Stimulated activated CD8-positive, alpha-beta memory T cell treated with anti-CD3 and anti-CD28 coated beads, Interleukin-4, amount 100 ng/mL, for 24 hours (primary cell): ENCODE data around the gene OR2T1.
"Not testable (repeated sequence)": the region's sequence is repeated elsewhere in the genome, so short reads cannot be mapped to it uniquely, and the experiment has no call there.

Experiments used
- DNase-seq: peaks from one replicate; pipeline ENCODE4 v3.0.0-alpha.2; 2020; ENCODE audit warnings: low read depth

The OR2T1 gene

GRCh38 chr1:248402748-248403147, at the start of gene OR2T1:
Gene OR2T1, plus strand, starts transcription at chr1:248403048. Its CDS starts 3,100 bp downstream, at chr1:248406148.
- DNase-seq: no peak

GRCh38 chr1:248359415-248359814, 43.4 kb upstream of the OR2T1 start:
- no peak for DNase-seq

DNA sequence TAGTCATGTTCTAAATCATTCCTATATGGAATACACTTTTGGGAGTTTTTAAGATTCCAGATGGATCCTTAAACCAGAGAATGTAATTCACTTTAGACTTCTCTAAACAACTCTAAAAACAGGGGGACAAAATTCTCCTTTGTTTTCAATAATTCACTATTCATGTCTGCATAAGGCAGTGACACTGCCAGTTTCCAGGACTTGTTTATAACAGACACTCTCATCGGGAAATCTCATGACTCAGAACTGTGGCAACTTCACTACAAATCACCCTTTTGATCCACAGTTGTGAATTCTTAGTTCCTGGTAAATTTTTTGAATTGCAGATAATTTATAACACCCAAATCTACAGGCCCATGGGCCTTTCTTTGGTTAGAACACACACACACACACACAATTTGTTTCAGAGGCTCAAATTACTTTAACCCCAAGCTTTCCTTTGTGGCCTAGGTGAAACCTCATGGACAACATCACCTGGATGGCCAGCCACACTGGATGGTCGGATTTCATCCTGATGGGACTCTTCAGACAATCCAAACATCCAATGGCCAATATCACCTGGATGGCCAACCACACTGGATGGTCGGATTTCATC, 41.6 kb upstream of the OR2T1 start, which contains the start of gene OR2T4:
TSS of gene OR2T4 (plus strand) at position 545 of the 595 bp plus-strand sequence. CDS start at position 545, 0 bp downstream.
- no peak for DNase-seq

GRCh38 chr1:248366609-248367008, 36.2 kb upstream of the OR2T1 start:
- no peak for DNase-seq

DNA sequence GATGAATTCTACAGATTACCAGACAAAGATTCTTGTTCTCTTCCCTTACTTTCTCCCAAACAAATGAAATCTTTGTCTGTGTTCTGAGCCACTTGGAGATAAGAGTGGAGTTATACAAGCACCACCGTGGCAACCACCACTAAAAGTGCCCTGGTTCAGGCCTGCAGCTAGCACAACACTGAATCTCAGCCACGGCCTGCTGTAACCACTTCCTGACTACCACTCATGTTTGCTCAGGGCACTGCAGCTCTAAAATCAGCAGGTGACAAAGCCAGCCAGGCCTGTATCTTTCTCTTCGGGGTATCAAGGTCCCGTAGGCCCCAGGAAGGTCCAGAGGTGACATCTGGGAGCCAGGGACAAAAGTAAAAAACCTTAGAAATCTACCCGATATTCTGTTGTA, 30.5 kb upstream of the OR2T1 start:
- DNase-seq: no peak

GRCh38 chr1:248373761-248374160, 29.1 kb upstream of the OR2T1 start:
- no peak for DNase-seq

GRCh38 chr1:248375446-248375845, 27.4 kb upstream of the OR2T1 start, which contains the start of gene OR2T6:
Gene OR2T6, plus strand, starts transcription at chr1:248375746. Its CDS starts 11,863 bp downstream, at chr1:248387609.
- DNase-seq: no peak

DNA sequence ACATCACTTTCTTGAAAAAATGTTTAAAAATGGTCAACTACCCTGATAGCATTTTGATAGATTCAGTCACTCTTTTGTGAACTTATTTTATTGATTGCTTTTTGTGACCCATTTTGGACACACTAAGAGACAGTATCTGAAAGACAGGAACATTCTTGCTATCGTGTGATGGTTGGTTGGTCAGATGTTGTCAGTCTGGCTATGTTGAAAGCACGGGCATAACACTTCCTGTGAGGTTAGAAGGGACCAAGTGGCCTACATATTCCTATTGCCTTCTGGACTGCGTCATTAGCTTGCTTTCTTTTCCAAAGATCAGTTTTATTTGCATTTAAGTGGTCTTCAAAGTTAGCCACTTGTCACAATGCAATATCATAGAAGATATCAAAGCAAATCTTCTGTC, 25.9 kb upstream of the OR2T1 start:
- no peak for DNase-seq

- DNase-seq: no peak
Observed at GRCh38 chr1:248380854-248381253, 22.0 kb upstream of the OR2T1 start.

- DNase-seq: no peak
Observed at GRCh38 chr1:248388426-248388825, 14.4 kb upstream of the OR2T1 start.

GRCh38 chr1:248393050-248393449, 9.8 kb upstream of the OR2T1 start:
- DNase-seq: no peak

DNA sequence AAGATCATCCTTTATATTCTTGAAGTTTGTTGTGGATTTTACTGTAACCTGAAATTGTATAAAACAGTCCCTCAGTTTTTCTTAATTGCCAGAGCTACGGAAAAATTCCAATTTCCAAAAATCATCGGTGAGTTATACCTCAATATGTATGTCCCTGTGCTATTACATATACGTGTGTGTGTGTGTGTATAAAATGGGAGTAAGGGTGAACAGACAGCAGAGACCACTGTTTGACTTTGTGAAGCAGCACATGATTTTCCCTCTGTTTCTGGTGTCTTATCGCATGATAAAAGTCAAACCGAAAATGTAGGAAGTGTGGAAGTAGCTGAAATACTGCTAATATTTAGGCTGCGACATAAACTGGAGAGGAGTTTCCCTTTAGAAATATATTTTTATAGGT, 1.2 kb downstream of the OR2T1 start:
- DNase-seq: no peak

DNA sequence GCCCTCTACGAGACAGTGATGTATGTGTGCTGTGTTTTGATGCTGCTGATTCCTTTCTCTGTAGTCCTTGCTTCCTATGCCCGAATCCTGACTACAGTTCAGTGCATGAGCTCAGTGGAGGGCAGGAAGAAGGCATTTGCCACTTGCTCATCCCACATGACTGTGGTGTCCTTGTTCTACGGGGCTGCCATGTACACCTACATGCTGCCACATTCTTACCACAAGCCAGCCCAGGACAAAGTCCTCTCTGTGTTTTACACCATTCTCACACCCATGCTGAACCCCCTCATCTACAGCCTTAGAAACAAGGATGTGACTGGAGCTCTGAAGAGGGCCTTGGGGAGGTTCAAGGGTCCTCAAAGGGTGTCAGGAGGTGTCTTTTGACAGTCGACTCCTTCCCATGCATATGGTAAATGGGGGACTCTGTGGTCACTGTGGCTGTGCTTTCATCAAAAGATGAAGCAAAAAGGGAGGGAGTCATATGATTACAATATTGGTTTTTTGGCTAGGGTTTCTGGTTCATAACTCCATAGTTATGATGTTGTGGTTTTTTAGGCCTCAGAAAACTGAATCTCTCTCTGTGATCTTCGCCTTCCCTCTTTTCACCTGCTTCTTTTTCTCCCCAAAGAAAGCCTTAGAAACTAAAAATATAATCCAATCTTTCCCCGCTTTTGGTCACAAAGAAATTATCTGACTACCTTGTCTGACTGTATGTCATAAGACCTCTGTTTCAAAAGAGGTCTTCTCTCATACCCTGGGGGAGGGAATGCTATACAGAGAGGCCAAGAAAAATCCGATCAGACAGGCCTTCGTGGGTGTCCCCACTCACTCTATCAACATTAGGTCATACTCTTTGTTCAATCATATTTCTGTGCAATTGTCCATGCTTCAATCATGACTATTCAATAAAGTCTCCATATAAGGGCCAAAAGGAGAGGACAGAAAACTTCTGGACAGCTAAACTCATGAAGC, 4.2 kb downstream of the OR2T1 start:
- no peak for DNase-seq

DNA sequence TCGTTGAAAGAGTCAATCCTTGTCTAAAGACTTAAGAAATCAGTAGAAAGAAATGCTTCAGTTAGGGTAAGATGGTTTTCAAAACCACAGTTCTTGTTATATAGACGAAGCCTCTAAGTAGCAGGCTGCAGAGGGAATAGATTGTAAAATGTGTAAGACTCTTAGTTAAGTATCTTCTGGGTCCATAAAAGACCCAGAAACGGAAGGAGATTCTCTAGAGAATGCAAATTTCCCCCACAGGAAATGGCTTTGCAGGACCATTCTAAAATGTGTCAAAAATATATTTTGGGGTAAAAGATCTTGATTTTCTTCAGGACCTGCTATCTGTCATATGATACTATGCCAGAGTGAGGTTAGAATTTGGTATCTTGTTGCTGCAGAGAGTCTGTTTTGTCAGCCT, 13.4 kb downstream of the OR2T1 start:
- DNase-seq: no peak

GRCh38 chr1:248417854-248418253, 15.0 kb downstream of the OR2T1 start:
- no peak for DNase-seq

- DNase-seq: no peak
Observed at GRCh38 chr1:248421384-248421783, 18.5 kb downstream of the OR2T1 start.

DNA sequence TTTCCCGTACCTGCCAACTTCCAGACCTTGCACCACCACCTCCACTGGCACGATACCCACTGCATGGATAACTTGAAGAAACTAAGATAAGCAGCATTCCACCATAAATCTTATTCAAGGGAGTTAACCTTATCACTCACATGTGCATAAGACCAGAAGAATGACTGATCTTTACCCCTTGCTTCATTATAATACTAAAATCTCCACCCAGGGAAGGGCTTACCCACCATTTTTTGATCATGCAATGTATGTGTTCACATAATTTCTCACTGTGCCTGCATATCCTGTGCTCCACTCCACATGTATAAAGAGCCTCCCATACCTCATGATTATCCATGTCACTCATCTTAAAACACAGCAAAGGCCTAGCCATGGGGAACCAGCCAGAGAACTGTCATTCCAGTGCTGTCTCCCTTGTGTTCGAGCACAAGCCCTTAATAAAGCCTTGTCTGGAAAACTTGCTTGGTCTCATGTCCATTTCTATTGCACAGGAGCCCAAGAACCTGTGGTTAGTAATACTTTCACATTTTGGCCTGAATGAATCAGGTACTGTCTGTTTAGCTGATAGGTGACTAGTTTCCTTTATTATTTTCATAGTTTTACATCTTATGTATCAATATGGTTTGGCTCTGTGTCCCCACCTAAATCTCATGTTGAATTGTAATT, 24.8 kb downstream of the OR2T1 start:
- not testable (repeated sequence) for DNase-seq

- DNase-seq: not testable (repeated sequence)
Observed at GRCh38 chr1:248428192-248428533, 25.3 kb downstream of the OR2T1 start.

- DNase-seq: not testable (repeated sequence)
Observed at GRCh38 chr1:248431683-248432082, 28.8 kb downstream of the OR2T1 start.

GRCh38 chr1:248432201-248432600, 29.4 kb downstream of the OR2T1 start:
- not testable (repeated sequence) for DNase-seq

GRCh38 chr1:248433811-248434415, 31.1 kb downstream of the OR2T1 start:
- DNase-seq: not testable (repeated sequence)

DNA sequence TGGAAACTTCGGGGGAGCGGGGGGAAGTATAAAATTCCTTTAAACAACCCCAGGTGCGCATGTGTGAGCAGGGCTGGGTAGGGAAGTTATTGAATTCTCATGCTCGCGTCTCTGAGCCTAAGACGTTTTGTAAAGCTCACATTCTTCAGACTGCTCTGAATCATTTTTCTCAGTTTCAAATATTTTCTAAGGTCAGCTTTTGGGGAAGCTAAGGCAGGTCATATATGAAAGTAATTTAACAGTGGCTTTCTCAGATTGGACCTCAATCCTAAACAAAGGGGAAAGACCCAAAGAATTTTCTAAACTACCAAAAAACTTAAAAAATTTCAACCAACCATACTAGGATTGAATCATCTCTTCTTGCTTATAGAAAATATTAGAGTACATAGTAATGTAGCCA, 32.1 kb downstream of the OR2T1 start:
- not testable (repeated sequence) for DNase-seq
